ENCODE data around the gene NDFIP2. TPM values are rescaled to one million over a fixed set of nuclear protein-coding genes. Genes with fewer than 3 reads are reported as not detected.

Gene NDFIP2
- total and polyA plus RNA-seq, 3 donors from 2014 or later = 25.3 to 56.1 (median 33.8) TPM

- DNase-seq = no peak
- Histone ChIP-seq H3K27ac (no peak overlapping the region), H3K27me3 (no peaks in the 10 kb centered on the region), H3K9me3 (no peaks in the 10 kb centered on the region), H3K36me3 (ENCODE audit: low read depth, missing control alignments) (no peaks in the 10 kb centered on the region), H3K4me1 (no peaks in the 10 kb centered on the region), H3K4me3 (no peak overlapping the region)
- no peak for TF ChIP-seq CTCF (IDR thresholded peaks at IDR 0.05)
- no peak for TF ChIP-seq POLR2A (IDR thresholded peaks at IDR 0.05)
- WGBS, 2 donors = 65 to 78% methylated on average over 3 of the region's 3 CpGs
- intact Hi-C loops (cut with DNase I; ENCODE audit: low total_unique reads) = no loop called here
These were observed 21.0 kb upstream of the NDFIP2 start for GRCh38 chr13:79459906-79460305.

GRCh38 chr13:79462895-79463294 lies 18.1 kb upstream of the NDFIP2 start:
- no peak for TF ChIP-seq CTCF (IDR thresholded peaks at IDR 0.05)
- TF ChIP-seq POLR2A (IDR thresholded peaks at IDR 0.05) = no peak
- no peaks in the 10 kb centered on the region for H3K9me3 ChIP-seq
- DNase-seq = no peak

GRCh38 chr13:79463604-79464003 lies 17.4 kb upstream of the NDFIP2 start:
- H3K4me3 ChIP-seq = no peak overlapping the region
- no peaks in the 10 kb centered on the region for H3K4me1 ChIP-seq
- no peak for DNase-seq
- intact Hi-C loops (cut with DNase I; ENCODE audit: low total_unique reads) = no loop called here
- no peaks in the 10 kb centered on the region for H3K27me3 ChIP-seq
- whole genome bisulfite sequencing, 2 donors = 97 to 98% methylated on average over 1 of the region's 1 CpG
- H3K36me3 ChIP-seq (ENCODE audit: low read depth, missing control alignments) = no peaks in the 10 kb centered on the region
- no peaks in the 10 kb centered on the region for H3K9me3 ChIP-seq
- no peak overlapping the region for H3K27ac ChIP-seq
- TF ChIP-seq CTCF (IDR thresholded peaks at IDR 0.05) = no peak
- no peak for TF ChIP-seq POLR2A (IDR thresholded peaks at IDR 0.05)

More at GRCh38 chr13:79462895-79463294, 18.1 kb upstream of the NDFIP2 start:
- H3K27ac ChIP-seq = no peak overlapping the region
- H3K4me3 ChIP-seq = no peak overlapping the region
- no peaks in the 10 kb centered on the region for H3K36me3 ChIP-seq (ENCODE audit: low read depth, missing control alignments)
- H3K4me1 ChIP-seq = no peaks in the 10 kb centered on the region
- no peaks in the 10 kb centered on the region for H3K27me3 ChIP-seq
- intact Hi-C loops (cut with DNase I; ENCODE audit: low total_unique reads) = no loop called here

GRCh38 chr13:79466872-79467271 lies 14.1 kb upstream of the NDFIP2 start:
- no peaks in the 10 kb centered on the region for H3K4me1 ChIP-seq
- intact Hi-C loops (cut with DNase I; ENCODE audit: low total_unique reads) = no loop called here
- 45 to 61% methylated on average over 2 of the region's 2 CpGs for WGBS, 2 donors

More at GRCh38 chr13:79466872-79467271, 14.1 kb upstream of the NDFIP2 start:
- no peak for TF ChIP-seq POLR2A (IDR thresholded peaks at IDR 0.05)
- no peak for TF ChIP-seq CTCF (IDR thresholded peaks at IDR 0.05)
- no peak overlapping the region for H3K27ac ChIP-seq
- no peaks in the 10 kb centered on the region for H3K36me3 ChIP-seq (ENCODE audit: low read depth, missing control alignments)
- no peaks in the 10 kb centered on the region for H3K9me3 ChIP-seq
- no peak overlapping the region for H3K4me3 ChIP-seq
- no peaks in the 10 kb centered on the region for H3K27me3 ChIP-seq
- no peak for DNase-seq
